NCI-H69 (cell line): Measurements from ENCODE around the gene GH1.
"Not testable (repeated sequence)": the region's sequence is repeated elsewhere in the genome, so short reads cannot be mapped to it uniquely, and the experiment has no call there.

ENCODE experiments used
- DNase-seq: peaks from one replicate; lab custom pipeline; 2025; lab: John Stamatoyannopoulos, UW

The GH1 gene

DNA sequence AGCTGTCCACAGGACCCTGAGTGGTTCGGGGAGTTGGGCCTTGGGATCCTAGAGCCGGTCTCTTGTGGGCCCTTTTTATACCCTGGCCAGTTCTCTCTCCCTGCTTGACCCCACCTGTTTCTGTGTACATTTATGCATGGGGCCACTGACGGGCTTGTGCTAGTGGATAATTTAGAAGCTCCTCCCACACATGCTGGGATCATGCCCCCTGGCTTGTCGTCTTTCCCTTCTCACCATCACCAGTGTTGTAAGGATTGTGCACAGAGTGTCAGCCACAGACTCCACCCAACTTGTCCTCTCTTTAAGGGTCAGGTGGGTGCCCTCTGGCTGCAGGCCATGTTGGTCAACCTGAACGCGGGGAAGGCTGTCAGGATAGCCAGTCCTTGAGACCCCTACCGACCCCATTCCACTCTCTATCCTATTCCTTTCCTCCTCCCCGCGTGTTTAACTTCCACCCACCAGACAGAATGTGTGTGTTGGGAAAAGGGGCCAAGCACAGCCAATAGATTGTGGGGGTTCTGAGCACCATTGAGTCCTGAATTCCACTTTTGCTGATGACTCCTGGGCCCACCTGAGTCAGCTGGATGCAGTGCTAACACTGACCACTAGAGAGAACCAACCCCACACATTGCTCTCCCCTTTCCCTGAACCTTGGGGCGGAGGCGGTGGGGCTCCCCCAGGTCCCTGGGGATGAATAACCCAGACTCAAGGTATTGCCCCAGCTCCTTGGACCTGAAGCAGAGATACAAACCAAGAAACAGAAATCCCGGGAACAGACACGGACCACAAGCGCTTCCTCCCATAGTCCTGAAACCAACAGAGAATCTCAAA, 21.9 kb downstream of the GH1 start, which contains the start of gene CSH1:
Gene CSH1, minus strand, starts transcription at position 51 of the 831 bp plus-strand sequence. CDS start 63 bp downstream, outside the sequence.
- DNase-seq, result not testable (repeated sequence)

DNA sequence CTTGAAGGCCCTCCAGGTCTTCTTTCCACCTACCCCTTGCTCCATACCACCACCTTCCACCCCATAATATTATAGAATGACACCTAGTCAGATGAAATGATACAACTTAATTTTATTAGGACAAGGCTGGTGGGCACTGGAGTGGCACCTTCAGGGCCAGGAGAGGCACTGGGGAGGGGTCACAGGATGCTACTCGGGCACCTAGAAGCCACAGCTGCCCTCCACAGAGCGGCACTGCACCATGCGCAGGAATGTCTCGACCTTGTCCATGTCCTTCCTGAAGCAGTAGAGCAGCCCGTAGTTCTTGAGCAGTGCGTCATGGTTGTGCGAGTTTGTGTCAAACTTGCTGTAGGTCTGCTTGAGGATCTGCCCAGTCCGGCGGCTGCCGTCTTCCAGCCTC, 23.8 kb downstream of the GH1 start:
- DNase-seq, result not testable (repeated sequence)

DNA sequence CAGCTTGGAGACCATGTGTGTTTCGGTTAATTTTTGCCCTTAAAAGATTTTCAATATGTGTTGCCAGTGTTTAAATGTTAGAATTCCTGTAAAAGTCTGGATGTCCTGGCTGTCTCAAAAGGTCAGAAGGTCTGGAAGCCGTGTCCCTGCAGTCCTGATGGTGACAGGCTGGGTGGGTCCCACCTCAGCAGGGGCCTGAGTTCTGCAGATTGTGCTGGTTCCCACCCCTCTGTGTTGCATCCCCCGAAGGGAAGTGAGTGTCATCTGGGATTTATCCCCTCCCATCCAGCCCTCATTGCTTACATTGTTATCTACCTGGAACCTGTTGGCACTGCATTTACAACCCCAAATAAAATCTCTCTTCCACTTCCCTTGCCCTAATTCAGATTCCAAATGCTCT, 24.6 kb downstream of the GH1 start:
- DNase-seq, result not testable (repeated sequence)

DNA sequence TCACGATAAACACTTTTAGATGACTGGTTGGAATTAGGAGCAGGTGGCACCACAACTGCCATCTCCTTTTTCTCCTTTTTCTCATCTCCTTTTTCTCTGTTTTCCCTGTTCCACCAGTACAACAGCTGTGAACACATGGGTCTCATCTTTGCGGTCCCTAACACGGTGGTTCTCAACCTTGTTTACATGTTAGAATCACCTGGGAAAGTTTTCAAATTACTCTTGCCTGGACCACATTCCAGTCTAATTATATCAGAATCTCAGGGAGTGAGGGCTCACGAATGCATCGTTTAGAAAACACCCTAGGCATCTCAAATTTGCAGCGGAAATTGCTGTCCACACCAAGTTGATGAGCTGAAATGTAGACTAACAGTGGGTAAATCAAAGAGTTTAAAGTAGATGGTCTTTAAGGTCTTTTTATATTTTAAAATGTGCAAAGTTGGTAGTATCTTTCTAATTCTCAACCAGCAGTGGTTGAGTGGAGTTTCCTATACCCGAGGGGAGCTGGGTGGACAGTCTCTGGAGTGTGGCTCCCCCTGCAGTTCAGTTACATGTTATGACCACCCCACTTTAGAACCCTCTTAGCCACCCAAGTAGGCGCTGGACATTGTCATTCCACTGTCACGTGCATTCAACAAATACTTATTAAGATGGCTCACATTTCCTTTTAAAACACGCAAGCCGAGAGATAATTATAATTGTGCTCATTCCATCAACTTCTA, 26.2 kb downstream of the GH1 start:
- DNase-seq, result peak; percentile 14

DNA sequence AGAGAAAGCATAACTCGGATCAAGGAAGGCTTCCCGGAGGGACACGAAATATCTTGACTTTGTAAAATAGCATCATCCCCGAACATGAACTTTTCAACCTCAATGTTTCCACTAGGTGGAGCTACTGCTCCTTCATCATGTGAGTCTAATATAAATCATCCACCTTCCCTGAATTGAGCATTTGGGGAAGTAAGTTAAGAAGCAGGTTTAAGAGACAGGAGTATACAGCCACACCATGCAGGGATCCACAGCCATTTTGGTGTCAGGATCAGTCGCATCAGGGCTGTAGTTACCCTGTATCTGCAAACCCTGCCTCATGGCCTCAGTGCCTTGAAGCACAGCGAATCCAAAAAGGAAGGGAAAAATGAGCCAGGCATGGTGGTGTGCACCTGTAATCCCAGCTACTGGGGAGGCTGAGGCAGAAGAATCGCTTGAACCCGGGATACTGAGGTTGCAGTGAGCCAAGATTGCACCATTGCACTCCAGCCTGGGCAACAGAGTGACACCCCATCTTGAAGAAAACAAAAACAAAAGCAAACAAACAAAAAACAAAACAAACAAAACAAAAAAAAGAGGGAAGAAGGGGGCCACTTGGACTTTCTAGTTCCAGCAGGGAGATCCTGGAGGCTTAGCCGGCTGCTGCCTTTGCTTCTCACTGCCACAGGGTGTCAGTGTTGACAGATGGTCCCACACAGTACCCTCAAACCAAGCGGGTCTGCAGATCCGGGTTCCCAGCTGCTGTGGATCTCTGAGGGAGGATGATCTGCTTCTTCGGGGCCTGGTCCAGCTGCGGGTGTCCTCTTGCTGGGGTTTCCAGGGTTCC, 29.4 kb downstream of the GH1 start:
- DNase-seq, result peak; percentile 44

DNA sequence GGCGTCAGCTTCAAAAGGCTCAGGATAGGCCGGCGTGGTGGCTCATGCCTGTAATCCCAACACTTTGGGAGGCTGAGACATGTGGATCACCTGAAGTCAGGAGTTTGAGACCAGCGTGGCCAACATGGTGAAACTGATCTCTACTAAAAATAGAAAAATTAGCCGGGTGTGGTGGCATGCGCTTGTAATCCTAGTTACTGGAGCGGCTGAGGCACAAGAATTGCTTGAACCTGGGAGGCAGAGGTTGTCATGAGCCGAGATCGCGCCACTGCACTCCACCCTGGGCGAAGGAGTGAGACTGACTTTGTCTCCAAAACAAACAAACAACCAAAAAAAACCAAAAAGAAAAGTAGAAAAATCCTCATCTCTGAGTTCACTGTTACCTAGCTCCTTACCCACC, 33.5 kb downstream of the GH1 start:
- not testable (repeated sequence) for DNase-seq

DNA sequence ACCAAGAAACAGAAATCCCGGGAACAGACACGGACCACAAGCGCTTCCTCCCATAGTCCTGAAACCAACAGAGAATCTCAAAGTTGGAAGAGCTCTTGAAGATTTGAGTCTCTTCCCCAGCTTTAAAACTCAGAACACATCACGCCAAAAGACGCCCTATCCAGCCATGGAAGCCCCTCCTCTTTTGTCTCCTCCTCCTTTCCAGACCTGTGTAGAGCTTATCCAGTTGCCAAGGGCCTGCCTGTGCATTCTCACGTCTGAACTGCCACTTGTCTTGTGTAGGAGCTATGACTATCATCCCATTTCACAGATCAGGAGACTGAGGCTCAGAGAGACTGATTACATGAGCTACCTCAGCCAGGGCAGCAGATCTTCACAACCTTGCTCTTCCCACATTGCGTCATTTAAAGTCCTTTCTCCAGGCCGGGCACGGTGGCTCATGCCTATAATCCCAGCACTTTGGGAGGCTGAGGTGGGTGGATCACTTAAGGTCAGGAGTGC, 36.0 kb downstream of the GH1 start:
- not testable (repeated sequence) for DNase-seq

DNA sequence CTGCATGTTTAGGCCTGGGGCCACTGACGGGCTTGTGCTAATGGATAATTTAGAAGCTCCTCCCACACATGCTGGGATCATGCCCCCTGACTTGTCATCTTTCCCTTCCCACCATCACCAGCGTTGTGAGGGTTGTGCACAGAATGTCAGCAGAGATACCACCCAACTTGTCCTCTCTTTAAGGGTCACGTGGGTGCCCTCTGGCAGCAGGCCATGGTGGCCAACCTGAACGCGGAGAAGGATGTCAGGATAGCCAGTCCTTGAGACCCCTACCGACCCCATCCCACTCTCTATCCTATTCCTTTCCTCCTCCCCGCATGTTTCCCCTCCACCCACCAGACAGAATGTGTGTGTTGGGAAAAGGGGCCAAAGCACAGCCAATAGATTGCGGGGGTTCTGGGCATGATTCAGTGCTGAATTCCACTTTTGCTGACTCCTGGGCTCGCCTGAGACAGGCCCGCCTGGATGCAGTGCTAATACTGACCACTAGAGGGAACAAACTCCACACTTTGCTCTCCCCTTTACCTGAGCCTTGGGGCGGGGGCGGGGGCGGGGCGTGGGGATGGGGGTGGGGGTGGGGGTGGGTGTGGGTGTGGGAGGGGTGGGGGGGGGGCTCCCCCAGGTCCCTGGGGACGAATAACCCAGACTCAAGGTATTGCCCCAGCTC, 36.6 kb downstream of the GH1 start, which contains the start of gene GH2:
Gene GH2, minus strand, starts transcription at position 10 of the 667 bp plus-strand sequence. CDS start 143 bp downstream, outside the sequence.
- peak; percentile 52 for DNase-seq

DNA sequence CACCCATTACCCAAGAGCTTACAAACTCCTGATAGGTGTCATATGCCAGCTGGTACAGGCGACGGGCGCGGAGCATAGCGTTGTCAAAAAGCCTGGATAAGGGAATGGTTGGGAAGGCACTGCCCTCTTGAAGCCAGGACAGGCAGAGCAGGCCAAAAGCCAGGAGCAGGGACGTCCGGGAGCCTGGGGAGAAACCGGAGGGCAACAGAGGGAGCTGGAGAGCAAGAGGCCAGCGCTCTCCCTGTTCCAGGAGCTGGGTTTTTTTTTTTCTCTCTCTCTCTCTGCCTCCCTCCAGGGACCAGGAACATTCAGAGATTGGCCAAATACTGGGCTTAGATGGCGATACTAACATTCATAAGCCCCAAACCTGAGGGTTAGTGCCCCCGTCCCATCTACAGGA, 37.3 kb downstream of the GH1 start:
- not testable (repeated sequence) for DNase-seq

DNA sequence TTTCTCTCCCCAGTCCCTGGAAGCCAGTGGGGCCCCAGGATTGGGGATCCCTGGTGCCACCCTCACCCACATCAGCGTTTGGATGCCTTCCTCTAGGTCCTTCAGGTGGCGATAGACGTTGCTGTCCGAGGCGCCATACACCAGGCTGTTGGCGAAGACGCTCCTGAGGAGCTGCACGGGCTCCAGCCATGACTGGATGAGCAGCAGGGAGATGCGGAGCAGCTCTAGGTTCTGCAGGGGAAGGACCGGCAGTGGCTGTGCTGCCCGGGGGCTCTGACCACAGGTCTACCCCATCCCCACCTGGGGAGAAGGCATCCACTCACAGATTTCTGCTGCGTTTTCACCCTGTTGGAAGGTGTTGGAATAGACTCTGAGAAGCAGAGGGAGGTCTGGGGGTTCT, 37.9 kb downstream of the GH1 start:
- DNase-seq, result no peak

DNA sequence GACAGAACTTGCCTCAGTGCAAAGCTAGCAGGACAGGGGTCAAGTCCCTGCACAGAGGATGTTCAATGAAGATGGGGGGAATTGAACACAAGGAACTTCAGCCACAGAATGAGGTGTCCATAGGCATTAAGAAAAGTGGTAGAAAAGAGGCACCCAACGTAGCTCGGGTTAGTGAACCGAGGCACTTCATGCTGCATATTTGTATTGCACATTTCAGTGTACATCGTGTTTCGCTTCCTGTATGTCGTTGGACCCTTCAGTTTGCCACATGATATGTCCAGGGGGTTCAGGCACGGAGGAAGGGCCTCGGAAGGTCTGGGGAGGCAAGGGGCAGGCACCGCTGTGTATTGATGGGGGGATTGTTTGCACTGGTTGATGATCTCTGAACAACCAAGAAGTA, 40.2 kb downstream of the GH1 start:
- not testable (repeated sequence) for DNase-seq

DNA sequence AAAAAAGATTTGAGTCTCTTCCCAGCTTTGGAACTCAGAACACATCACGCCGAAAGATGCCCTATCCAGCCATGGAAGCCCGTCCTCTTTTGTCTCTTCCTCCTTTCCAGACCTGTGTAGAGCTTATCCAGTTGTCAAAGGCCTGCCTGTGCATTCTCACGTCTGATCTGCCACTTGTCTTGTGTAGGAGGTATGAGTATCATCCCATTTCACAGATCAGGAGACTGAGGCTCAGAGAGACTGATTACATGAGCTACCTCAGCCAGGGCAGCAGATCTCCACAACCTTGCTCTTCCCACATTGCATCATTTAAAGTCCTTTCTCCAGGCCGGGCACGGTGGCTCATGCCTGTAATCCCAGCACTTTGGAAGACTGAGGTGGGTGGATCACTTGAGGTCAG, 43.9 kb downstream of the GH1 start:
- not testable (repeated sequence) for DNase-seq

DNA sequence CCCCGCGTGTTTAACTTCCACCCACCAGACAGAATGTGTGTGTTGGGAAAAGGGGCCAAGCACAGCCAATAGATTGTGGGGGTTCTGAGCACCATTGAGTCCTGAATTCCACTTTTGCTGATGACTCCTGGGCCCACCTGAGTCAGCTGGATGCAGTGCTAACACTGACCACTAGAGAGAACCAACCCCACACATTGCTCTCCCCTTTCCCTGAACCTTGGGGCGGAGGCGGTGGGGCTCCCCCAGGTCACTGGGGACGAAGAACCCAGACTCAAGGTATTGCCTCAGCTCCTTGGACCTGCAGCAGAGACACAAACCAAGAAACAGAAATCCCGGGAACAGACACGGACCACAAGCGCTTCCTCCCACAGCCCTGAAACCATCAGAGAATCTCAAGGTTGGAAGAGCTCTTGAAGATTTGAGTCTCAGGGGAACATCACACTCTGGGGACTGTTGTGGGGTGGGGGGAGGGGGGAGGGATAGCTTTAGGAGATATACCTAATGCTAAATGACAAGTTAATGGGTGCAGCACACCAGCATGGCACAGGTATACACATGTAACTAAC, 44.5 kb downstream of the GH1 start:
- DNase-seq, result not testable (repeated sequence)

DNA sequence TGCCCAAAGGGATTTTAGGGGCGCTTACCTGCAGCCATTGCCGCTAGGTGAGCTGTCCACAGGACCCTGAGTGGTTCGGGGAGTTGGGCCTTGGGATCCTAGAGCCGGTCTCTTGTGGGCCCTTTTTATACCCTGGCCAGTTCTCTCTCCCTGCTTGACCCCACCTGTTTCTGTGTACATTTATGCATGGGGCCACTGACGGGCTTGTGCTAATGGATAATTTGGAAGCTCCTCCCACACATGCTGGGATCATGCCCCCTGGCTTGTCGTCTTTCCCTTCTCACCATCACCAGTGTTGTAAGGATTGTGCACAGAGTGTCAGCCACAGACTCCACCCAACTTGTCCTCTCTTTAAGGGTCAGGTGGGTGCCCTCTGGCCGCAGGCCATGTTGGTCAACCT, 45.1 kb downstream of the GH1 start, which contains the start of gene CSH2:
Gene CSH2, minus strand, starts transcription at position 101 of the 400 bp plus-strand sequence. Its CDS starts 63 bp downstream, at position 38.
- DNase-seq, result not testable (repeated sequence)

DNA sequence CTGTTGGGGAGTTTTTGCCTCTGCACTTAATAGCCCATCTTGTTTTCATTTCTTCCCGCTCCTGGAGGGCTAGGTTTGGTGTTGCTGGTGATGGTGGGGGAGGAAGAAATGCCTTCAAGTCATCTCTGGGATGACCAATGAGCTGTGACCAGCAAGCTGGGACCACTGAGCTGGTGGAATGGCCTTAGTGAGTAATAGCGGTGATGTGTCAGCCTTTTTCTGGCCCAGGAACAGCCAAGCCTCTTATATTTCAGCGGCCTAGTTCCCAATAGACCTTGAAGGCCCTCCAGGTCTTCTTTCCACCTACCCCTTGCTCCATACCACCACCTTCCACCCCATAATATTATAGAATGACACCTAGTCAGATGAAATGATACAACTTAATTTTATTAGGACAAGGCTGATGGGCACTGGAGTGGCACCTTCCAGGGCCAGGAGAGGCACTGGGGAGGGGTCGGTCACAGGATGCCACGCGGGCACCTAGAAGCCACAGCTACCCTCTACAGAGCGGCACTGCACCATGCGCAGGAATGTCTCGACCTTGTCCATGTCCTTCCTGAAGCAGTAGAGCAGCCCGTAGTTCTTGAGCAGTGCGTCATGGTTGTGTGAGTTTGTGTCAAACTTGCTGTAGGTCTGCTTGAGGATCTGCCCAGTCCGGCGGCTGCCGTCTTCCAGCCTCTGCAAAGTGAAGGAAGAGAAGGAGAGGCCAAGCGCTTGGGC, 46.8 kb downstream of the GH1 start:
- DNase-seq, result not testable (repeated sequence)

DNA sequence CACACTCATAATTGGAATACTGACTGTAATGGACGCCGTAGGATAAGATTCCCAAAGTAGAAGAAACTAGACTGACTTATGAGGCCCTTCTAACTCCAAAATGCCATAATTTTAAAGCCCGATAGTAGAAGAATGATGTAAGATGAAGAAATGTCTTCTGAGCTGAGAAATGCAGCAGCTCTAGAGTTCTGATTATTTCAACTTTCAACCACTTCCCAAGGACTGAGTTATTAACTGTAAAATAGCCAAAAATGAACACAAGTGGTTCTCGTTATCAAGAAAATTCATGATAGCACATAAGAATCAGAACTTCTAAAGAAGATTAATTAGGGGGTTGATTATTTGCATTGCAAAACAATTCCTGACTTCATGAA, 48.4 kb downstream of the GH1 start:
- not testable (repeated sequence) for DNase-seq

DNA sequence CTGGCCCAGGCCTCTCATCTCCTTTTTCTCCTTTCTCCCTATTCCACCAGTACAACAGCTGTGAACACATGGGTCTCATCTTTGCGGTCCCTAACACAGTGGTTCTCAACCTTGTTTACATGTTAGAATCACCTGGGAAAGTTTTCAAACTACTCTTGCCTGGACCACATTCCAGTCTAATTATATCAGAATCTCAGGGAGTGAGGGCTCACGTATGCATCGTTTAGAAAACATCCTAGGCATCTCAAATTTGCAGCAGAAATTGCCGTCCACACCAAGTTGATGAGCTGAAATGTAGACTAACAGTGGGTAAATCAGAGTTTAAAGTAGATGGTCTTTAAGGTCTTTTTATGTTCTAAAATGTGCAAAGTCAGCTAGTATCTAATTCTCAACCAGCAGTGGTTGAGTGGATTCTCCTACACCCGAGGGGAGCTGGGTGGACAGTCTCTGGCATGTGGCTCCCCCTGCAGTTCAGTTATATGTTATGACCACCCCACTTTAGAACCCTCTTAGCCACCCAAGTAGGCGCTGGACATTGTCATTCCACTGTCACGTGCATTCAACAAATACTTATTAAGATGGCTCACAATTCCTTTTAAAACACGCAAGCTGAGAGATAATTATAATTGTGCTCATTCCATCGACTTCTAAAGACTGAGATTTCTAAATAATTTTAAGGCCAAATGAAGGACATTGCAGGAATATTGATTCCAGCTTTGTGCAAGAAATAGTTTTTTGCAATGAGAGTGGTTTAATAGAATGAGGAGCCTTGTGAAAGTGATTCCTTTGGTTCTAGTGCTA, 48.9 kb downstream of the GH1 start:
- DNase-seq, result not testable (repeated sequence)
